Measurements from ENCODE around the gene GABRB3.

DNA sequence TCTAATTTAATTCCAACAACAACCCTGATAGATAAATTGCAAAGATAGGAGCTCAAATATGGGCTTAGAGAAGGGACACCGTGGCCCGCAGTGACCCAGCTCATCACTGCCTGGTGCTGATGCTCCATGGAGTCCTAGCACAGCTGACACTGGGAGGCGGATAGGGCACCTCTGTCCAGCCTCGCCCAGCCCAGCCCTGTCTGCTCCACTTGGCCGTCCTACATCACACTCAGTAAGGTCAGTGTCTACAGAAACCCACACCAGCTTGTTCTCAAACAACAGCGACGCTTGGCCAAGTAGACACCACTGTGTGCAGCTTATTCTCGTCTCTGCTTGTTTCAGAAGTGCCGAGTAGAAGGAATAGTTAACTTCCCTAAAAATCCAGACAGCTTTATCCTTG is 33.9 kb downstream of the GABRB3 start:
- TF ChIP-seq, protein P1, sequence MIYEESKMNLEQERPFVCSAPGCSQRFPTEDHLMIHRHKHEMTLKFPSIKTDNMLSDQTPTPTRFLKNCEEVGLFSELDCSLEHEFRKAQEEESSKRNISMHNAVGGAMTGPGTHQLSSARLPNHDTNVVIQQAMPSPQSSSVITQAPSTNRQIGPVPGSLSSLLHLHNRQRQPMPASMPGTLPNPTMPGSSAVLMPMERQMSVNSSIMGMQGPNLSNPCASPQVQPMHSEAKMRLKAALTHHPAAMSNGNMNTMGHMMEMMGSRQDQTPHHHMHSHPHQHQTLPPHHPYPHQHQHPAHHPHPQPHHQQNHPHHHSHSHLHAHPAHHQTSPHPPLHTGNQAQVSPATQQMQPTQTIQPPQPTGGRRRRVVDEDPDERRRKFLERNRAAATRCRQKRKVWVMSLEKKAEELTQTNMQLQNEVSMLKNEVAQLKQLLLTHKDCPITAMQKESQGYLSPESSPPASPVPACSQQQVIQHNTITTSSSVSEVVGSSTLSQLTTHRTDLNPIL (CRISPR knock-in tag; IDR thresholded peaks at IDR 0.05; ENCODE audit: low read depth), result no peak
- TF ChIP-seq ZNF565 (CRISPR knock-in tag; conservative IDR thresholded peaks at IDR 0.05; ENCODE audit: low read depth), result no peak

Measured in SK-N-SH treated with all-trans-retinoic acid at 6 μM for 48 hours (cell line).